ENCODE measurements around the gene NR2E3. TPM values are rescaled to one million over a fixed set of nuclear protein-coding genes. Genes with fewer than 3 reads are reported as not detected.

Gene NR2E3
- total RNA-seq, 1 experiment from 2014 or later: 0.31 TPM

DNA sequence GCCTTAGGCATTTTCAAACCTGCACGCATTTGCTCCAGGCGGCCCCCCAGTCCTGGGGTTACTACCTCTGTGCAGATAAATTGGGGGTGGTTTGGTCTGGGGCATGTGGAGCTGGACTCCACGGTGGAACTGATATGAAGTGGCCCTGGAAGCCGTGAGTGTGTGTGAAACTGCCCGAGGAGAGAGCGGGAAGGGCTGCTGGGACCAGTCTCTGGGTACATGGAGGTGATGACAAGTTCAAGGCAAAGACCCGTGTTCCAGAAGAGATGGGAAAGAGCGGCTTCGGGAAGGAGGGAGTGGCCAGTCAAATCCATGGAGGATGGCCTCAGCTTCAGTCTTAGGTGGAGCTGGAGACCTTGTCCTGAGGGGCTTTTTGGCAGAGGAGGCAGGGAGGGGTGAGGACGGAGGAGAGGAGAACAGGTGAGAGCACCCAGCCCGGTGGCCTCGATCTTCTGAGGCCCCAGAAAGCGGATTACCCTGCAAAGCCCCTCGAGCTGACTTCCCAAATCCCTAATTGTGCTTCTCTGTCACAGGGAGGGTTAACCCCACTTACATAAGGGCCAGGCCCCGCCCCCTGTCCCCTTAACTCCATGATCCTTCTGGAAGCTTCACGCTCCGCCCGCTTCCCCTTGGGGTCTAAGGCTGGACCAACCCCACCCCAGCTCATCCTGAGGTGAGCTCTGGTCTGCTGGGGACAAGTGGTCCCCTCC lies 1.9 kb upstream of the NR2E3 start:
- TF ChIP-seq, protein P1, sequence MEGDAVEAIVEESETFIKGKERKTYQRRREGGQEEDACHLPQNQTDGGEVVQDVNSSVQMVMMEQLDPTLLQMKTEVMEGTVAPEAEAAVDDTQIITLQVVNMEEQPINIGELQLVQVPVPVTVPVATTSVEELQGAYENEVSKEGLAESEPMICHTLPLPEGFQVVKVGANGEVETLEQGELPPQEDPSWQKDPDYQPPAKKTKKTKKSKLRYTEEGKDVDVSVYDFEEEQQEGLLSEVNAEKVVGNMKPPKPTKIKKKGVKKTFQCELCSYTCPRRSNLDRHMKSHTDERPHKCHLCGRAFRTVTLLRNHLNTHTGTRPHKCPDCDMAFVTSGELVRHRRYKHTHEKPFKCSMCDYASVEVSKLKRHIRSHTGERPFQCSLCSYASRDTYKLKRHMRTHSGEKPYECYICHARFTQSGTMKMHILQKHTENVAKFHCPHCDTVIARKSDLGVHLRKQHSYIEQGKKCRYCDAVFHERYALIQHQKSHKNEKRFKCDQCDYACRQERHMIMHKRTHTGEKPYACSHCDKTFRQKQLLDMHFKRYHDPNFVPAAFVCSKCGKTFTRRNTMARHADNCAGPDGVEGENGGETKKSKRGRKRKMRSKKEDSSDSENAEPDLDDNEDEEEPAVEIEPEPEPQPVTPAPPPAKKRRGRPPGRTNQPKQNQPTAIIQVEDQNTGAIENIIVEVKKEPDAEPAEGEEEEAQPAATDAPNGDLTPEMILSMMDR (conservative IDR thresholded peaks at IDR 0.05): no peak
- Histone ChIP-seq H3K4ac (ENCODE audit: low read depth, low read length) (no peak overlapping the region), H3K79me2 (ENCODE audit: insufficient read depth, low read length) (no peaks in the 10 kb centered on the region), H3K27ac (ENCODE audit: insufficient read length, low read depth, low read length) (no peak overlapping the region), H3K4me1 (ENCODE audit: insufficient read depth, low read length) (peaks cover 7% of the 10 kb centered on the region; the same call in 1 of the 2 replicates), H3K79me1 (ENCODE audit: insufficient read depth, low read depth, low read length, poor library complexity, severe bottlenecking) (no peaks in the 10 kb centered on the region), H2BK12ac (ENCODE audit: insufficient read length, low read depth, low read length) (no peak overlapping the region), H3K18ac (ENCODE audit: insufficient read length, low read depth, low read length) (no peak overlapping the region), H4K8ac (replicated peaks; ENCODE audit: insufficient read length, low read depth, low read length) (no peak overlapping the region), H3K23me2 (ENCODE audit: insufficient read length, low read depth, low read length, poor library complexity, severe bottlenecking) (no peaks in the 10 kb centered on the region), H3K23ac (ENCODE audit: insufficient read length, low read depth, low read length) (no peak overlapping the region), H3K14ac (ENCODE audit: insufficient read depth, low read length) (no peak overlapping the region), H3K56ac (ENCODE audit: insufficient read length, low read depth, low read length) (no peak overlapping the region), H4K20me1 (ENCODE audit: control insufficient read depth, insufficient read depth, insufficient read length) (no peaks in the 10 kb centered on the region), H2BK5ac (ENCODE audit: insufficient read length, low read length) (no peak overlapping the region), H3T11ph (ENCODE audit: low read length) (no peak overlapping the region), H2AFZ (ENCODE audit: low read length) (no peak overlapping the region), H2BK20ac (ENCODE audit: low read depth, low read length, poor library complexity, severe bottlenecking) (no peak overlapping the region), H4K5ac (ENCODE audit: insufficient read length, low read depth, low read length) (no peak overlapping the region), H2AK5ac (ENCODE audit: insufficient read length, low read length) (no peak overlapping the region), H2BK120ac (ENCODE audit: low read depth, low read length, poor library complexity, severe bottlenecking) (no peak overlapping the region), H3K4me2 (ENCODE audit: insufficient read depth, insufficient read length, low read length) (no peak overlapping the region), H4K91ac (ENCODE audit: insufficient read length, low read depth, low read length) (no peak overlapping the region), H3K9ac (ENCODE audit: extremely low read depth, insufficient read length, low read length) (no peak overlapping the region), H2BK15ac (ENCODE audit: low read depth, low read length) (no peak overlapping the region), H3K27me3 (ENCODE audit: insufficient read depth, low read length) (no peaks in the 10 kb centered on the region), H3K9me3 (ENCODE audit: control insufficient read depth, low read depth, low read length) (no peaks in the 10 kb centered on the region)
- Mint-ChIP-seq H3K27ac (peak overlapping the region in 1 of 3 experiments; percentile 89; a peak in 2 of 7 replicates), H3K9me3 (no peaks in the 10 kb centered on the region), H3K36me3 (ENCODE audit: insufficient read depth in 1 of 3, low read depth in 3 of 3) (no peaks in the 10 kb centered on the region; a peak in 1 of 7 replicates), H3K4me3 (peak overlapping the region in 1 of 2 experiments; percentile 72; a peak in 1 of 5 replicates), H3K27me3 (ENCODE audit: low read depth) (peaks cover 4% of the 10 kb centered on the region), H3K4me1 (peaks cover 39 to 49% of the 10 kb centered on the region in 2 experiments)
- WGBS (ENCODE audit: extremely low coverage, insufficient read length, low lambda C conversion rate): no CpG with 5 or more reads among the region's 18 CpGs
- no peak for DNase-seq
